Measurements from ENCODE around the gene TEKT5. TPM values are rescaled to one million over a fixed set of nuclear protein-coding genes. Genes with fewer than 3 reads are reported as not detected.

The TEKT5 gene
- total RNA-seq, 3 donors from 2014 or later = not detected

GRCh38 chr16:10641555-10641952 is 53.2 kb downstream of the TEKT5 start:
- H3K4me1 ChIP-seq = no peaks in the 10 kb centered on the region
- no peak overlapping the region for H3K4me3 ChIP-seq
- TF ChIP-seq POLR2AphosphoS5 (IDR thresholded peaks at IDR 0.05) (no peak), CTCF (IDR thresholded peaks at IDR 0.05) (no peak), POLR2A (IDR thresholded peaks at IDR 0.05) (no peak)
- no peaks in the 10 kb centered on the region for H3K27me3 ChIP-seq
- no peaks in the 10 kb centered on the region for H3K9me3 ChIP-seq
- H3K36me3 ChIP-seq = no peaks in the 10 kb centered on the region
- DNase-seq (ENCODE audit: low spot score in 2 of 2) = no peak
- intact Hi-C loops (cut with DNase I; ENCODE audit: low total_unique reads) = no loop called here
- H3K27ac ChIP-seq = no peak overlapping the region

GRCh38 chr16:10640934-10641333 is 53.8 kb downstream of the TEKT5 start:
- Histone ChIP-seq H3K27me3 (no peaks in the 10 kb centered on the region), H3K4me1 (no peaks in the 10 kb centered on the region), H3K4me3 (no peak overlapping the region), H3K9me3 (no peaks in the 10 kb centered on the region), H3K36me3 (no peaks in the 10 kb centered on the region), H3K27ac (no peak overlapping the region)
- intact Hi-C loops (cut with DNase I; ENCODE audit: low total_unique reads) = no loop called here
- DNase-seq (ENCODE audit: low spot score in 2 of 2) = no peak
- no peak for TF ChIP-seq POLR2AphosphoS5 (IDR thresholded peaks at IDR 0.05)
- TF ChIP-seq CTCF (IDR thresholded peaks at IDR 0.05) = no peak
- TF ChIP-seq POLR2A (IDR thresholded peaks at IDR 0.05) = no peak

- Histone ChIP-seq H3K36me3 (no peaks in the 10 kb centered on the region), H3K9me3 (peaks cover 0 to 9% of the 10 kb centered on the region in 2 donors), H3K4me3 (no peak overlapping the region), H3K27me3 (no peaks in the 10 kb centered on the region), H3K4me1 (no peaks in the 10 kb centered on the region), H3K27ac (no peak overlapping the region)
- TF ChIP-seq POLR2AphosphoS5 (IDR thresholded peaks at IDR 0.05) (no peak), CTCF (IDR thresholded peaks at IDR 0.05) (no peak), POLR2A (IDR thresholded peaks at IDR 0.05) (no peak)
- intact Hi-C loops (cut with DNase I; ENCODE audit: low total_unique reads) = no loop called here
- DNase-seq (ENCODE audit: low spot score in 2 of 2) = no peak
Measured at GRCh38 chr16:10638101-10638500, 56.6 kb downstream of the TEKT5 start.

- intact Hi-C loops (cut with DNase I; ENCODE audit: low total_unique reads) = no loop called here
- no peak for DNase-seq (ENCODE audit: low spot score in 2 of 2)
Measured at GRCh38 chr16:10637337-10638037, 57.2 kb downstream of the TEKT5 start.

More at GRCh38 chr16:10637337-10638037, 57.2 kb downstream of the TEKT5 start:
- Histone ChIP-seq H3K36me3 (no peaks in the 10 kb centered on the region), H3K27me3 (no peaks in the 10 kb centered on the region), H3K4me3 (no peak overlapping the region), H3K27ac (no peak overlapping the region), H3K9me3 (peaks cover 0 to 9% of the 10 kb centered on the region in 2 donors), H3K4me1 (no peaks in the 10 kb centered on the region)
- no peak for TF ChIP-seq POLR2A (IDR thresholded peaks at IDR 0.05)
- TF ChIP-seq CTCF (IDR thresholded peaks at IDR 0.05) = no peak
- TF ChIP-seq POLR2AphosphoS5 (IDR thresholded peaks at IDR 0.05) = no peak

All from breast epithelium (tissue), 4 donors.